CD4-positive, alpha-beta T cell treated with Interleukin-4 for 4 hours (primary cell): ENCODE data around the gene SLC35G1.

ENCODE experiments used
- DNase-seq: peaks from one replicate; pipeline ENCODE4 v3.0.0-alpha.2; 2020

SLC35G1 gene, protein sequence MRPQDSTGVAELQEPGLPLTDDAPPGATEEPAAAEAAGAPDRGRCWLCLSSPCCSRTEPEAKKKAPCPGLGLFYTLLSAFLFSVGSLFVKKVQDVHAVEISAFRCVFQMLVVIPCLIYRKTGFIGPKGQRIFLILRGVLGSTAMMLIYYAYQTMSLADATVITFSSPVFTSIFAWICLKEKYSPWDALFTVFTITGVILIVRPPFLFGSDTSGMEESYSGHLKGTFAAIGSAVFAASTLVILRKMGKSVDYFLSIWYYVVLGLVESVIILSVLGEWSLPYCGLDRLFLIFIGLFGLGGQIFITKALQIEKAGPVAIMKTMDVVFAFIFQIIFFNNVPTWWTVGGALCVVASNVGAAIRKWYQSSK

DNA sequence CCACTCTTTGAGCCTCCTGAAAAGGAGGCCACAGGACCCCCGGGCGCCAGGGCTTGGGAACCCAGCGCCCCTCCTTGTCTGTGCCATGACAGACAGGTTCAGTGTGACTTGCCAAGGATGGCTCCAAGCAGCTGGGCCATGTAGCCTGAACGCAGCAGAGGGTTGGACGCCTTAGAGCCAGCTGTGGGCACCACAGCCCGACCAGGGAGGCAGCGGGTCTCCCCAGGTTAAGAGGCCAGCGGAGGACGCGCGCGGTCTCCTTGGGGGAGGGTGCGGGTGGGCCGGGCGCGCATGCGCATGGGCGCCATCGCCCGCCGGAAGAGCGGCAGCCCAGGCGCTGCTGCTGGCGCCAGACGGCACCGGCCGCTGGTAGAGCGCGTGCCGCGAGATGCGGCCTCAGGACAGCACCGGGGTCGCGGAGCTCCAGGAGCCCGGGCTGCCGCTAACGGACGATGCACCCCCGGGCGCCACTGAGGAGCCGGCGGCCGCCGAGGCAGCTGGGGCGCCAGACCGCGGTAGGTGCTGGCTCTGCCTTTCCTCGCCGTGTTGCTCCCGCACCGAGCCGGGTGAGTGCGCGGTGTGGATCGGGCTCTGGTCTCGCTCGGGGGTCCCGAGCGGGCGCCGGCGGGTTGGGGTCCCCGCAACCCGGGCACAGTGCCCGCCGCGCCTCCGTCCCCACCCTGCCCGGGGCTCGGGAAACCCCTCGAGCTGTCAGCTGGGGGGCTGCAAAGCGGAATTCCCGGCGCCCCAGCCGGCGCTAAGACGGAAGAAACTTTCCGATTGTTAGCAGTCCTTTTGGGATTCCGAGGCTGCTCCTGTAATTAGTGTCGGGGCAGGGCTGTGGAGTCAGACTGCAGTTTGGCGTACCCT is at the start of gene SLC35G1:
Gene SLC35G1, plus strand, starts transcription at position 333 of the 870 bp plus-strand sequence. Its CDS starts 56 bp downstream, at position 389.
- DNase-seq = peak; percentile 61

DNA sequence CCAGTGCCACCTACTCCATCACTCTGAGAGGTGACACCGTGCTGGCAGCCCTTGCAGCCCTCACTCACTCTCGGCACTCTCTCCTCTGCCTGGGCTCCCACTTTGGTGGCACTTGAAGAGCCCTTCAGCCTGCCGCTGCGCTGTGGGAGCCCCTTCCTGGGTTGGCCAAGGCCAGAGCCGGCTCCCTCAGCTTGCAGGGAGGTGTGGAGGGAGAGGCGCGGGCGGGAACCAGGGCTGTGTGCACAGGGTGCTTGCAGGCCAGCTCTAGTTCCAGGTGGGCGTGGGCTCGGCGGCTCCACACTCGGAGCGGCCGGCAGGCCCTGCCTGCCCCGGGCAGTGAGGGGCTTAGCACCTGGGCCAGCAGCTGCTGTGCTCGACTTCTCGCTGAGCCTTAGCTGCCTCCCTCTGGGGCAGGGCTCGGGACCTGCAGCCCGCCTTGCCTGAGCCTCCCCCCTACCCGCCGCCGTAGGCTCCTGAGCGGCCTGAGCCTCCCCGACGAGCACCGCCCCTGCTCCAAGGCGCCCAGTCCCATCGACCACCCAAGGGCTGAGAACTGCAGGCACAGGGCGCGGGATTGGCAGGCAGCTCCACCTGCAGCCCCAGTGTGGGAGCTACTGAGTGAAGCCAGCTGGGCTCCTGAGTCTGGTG is 48.7 kb upstream of the SLC35G1 start:
- DNase-seq = no peak

DNA sequence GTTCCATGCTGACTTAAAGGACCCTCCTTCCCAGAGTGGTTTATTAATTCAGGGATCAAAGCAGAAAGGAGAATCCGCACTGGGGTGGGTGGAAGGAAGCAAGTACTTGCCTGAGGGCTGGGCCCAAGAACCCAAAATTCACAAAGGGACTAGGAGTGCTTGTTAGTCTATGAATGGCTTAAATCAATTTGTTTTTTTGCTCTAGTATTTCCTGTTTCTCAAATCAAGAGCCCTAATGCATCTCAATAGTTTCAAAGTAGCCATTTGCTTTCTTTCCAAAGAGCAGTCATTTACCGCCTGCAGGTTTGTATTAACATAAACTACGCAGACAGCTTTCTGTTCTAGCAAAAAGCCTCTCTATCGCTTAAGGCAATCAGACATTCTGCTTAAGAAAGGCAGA is 44.2 kb upstream of the SLC35G1 start:
- DNase-seq = no peak

DNA sequence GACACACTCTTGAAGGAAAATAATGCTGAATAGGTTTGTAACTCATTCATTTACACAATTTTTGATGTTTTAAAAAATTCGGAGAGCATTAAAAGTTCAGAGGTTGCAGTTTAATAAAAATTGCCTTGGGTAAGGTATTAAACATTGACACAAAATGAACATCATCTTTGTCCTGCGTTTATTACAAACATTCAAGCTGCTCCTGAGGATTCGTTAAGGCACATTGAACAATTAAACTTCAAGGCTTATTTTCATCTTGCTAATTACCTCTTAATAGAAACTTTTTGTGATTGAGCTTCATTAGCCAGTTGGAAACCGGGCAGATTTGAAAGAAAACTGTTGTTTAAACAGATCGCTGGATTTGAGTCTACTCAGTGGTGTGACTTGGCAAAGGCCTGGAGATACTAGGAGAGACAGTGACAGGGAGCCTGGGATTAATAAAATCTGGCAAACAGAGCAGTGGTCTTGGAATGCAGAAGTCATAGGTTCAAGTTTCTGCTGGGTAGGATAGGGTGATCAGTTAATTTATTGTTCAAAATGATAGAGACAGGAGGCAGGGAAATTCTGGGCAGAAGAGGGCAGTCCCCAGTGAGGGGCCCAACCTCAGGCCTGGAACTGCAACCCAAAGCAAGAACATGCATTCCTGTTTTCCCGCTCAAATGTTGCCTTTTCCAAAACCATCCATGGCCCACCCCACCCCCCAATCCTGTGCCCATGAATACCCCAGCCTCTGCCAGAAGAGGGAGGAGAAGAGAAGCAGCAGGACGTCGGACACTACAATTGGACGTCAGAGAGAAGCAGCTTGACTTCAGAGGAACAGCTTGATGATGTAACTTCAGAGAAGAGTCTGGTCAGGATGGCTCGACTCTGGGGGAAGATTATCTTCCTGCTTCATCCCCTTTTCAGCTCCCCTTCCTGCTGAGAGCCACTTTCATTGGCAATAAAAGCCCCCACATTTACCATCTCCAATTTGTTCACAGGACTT is 43.5 kb upstream of the SLC35G1 start:
- no peak for DNase-seq

DNA sequence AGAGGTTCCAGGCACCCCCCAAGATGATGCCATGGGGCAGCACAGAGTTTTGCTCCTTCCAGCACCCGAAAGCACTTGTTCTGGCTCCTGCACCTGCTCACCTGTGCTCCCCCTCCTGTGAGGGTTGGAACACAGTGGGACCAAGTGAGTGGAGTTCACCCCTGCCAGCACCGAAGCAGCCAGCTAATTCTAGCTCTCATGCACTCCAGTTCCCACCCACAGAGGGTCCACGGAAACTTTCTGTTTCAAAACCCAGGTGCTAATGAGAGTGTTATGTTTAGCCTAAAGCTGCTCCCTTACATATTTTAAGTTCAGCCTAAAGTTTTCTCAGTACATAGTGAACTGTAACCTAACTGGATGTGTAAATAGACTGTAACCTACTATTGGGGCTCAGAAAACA is 42.6 kb upstream of the SLC35G1 start:
- DNase-seq = no peak

DNA sequence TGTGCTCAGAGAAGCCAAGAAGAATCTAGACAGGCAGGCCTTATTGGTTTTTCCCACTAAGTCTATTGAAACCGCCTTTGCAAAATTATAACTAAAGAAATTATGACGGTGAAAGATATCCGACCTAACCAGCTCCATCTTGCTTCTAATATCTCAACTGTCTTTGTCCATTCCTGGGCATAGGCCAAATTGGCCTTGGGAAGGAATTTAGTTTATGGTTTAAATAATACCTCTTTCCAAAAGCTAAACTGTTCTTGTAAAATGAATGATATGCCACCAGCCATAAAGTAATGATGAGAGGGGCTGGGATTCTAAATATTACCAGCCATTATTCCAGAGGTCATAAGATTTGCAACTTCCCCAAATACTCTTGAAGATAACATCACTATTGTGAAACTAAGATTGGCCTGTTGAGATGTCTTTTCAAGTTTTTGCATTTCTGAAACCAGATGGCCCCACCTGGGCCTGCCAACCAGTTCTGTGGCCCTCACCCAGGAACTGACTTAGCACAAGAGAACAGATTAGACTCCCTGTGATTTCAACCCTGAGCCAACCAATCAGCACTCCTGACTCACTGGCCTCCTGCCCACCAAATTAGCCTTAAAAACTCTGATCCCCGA is 41.2 kb upstream of the SLC35G1 start:
- DNase-seq = no peak

DNA sequence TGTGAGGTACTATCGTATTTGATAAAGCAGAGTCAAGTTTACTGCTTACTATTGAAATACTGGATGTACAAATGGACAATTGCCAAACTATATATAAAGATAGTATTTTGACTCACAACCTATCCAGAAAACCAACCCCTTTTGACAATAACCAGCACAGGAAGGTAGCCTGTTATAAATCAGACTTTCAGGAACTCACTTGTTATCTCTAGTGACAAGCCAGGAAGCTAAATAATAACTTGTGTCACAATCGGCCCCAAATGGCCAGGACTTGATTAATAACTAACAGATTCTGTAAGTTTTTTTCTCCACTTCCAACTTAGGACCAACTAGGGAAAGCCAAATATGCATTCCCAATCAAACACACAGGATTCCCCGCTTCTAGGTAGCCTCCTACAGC is 38.8 kb upstream of the SLC35G1 start:
- DNase-seq = no peak

DNA sequence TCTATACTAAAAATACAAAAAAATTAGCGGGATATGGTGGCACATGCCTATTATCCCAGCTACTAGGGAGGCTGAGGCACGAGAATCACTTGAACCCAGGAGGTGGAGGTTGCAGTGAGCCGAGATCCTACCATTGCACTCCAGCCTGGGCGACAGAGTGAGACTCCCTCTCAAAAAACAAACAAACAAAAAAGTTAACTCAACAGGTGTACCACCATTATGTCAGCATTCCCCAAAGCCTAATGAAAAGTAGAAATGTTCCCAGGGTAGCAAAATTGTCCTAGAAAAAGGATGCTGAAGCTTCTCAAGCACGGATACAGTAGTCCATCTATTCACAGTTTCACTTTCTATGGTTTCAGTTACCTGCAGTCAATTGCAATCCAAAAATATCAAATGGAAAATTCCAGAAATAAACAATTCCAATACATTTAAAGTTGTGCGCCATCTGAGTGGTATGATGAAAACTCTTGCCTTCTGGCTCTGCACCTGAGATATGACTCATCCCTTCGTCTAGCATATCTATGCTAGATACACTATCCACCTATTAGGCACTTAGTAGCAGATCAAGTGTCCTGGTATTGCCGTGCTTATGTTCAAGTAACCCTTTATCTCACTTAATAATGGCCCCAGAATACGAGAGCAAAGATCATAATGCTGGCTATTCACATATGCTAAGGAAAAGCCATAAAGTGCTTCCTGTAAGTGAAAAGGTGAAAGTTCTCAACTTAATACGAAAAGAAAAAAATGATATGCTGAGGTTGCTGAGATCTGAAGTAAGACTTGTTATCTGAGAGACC is 37.2 kb upstream of the SLC35G1 start:
- no peak for DNase-seq

DNA sequence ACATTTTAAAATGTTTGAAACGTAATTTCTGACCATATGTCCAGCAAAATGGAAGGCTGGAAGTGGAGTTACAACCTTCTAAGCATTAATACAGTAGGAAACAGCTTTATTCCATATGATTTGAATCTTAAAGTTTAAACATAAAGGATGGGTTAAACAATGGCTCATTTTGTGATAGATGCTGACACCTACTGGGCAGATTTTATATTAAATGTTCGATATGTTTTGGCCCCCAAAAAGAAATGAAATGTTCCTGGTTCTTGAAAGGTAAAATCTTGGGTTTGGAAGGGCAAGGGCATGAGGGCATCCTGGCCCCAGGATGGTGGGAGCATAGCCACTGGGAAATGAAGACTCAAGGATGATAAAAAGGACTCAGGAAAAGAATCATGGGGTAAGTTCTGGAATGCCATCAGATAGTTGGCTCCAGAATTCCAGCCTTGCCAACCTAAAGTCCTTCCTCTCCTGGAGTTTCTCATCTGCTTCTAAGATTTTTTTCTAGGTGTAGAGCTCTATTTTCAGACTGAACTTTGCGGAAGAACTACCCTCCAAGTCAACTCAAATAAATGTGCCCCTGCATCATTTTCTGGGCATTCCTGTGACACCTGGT is 34.6 kb upstream of the SLC35G1 start:
- DNase-seq = peak; percentile 2

DNA sequence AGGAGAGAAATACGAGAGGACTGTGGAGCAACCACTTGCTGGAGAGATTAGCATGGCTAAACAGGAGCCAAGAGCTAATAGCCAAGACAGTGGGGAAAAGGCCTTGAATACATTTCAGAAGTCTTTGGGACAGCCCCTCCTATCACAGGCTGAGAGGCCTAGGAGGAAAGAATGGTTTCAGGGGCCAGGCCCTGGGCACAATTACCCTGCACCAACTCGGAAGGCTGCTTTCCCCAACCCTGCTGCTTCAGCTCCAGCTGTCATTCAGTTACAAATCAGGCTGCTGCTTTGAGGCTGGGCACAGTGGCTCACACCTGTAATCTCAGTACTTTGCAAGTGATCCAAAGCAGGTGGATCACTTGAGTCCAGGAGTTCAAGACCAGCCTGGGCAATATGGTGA is 32.0 kb upstream of the SLC35G1 start:
- DNase-seq = no peak

DNA sequence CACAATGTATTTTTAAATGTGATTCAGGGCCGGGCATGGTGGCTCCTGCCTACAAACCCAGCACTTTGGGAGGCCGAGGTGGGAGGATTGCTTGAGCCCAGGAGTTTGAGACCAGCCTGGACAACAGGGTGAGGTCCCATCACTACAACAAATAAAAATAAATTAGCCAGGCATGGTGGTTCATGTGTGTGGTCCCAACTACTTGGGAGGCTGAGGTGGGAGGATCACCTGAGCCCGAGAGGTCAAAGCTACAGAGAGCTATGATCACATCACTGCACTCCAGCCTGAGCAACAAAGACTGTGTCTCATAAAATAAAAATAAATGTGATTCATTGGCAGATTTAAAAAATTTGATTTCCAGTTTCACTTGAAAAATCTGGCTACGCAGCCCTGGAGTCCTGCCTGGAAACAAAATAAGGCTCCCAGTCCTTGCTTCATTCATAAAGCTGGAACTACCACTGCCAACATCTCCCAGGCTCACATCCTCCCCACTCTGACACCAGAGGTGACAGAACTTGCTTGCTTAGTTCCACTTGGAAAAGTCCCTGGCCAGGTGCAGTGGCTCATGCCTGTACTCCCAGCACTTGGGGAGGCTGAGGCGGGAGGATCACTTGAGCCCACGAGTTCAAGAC is 27.9 kb upstream of the SLC35G1 start:
- DNase-seq = no peak

DNA sequence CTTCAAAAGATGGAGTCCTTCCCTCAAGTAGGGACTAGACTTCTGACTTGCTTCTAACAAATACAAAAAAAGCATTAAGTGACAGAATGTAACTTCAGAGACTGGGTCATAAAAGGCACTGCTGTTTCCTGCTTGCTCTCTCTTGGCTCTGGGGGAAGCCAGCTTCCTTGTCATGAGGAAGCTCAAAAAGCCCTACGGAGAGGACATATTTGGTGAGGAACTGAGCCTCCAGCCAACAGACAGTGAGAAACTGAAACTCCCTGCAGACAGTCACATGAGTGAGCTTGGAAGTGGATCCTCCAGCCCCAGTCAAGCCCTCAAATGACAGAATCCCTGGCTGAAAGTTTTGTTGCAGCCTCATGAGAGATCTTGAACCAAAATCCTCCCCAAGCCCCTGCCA is 26.3 kb upstream of the SLC35G1 start:
- DNase-seq = no peak

DNA sequence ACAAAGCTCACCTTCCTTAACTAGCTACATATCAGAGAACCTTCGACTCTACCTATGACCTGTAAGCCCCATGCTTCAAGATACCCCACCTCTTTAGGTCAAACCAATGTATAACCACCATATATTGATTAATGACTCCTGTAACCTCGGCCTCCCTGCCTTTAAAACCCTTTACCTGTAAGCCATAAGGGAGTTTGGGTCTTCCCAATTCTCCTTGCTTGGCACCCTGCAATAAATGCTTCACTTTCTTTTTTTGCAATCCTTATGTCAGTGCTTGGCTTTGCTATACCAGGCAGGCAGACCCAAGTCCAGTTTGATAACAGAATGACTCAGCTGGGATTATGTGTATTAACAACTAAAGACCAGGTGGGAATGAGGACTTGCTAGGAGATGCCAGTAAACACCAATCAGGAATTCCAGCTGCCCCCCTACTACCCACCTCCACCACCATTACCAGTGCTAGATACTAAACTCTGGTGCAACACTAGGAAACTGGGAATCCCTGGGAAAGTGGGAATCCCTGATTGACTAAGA is 22.0 kb upstream of the SLC35G1 start:
- DNase-seq = no peak

DNA sequence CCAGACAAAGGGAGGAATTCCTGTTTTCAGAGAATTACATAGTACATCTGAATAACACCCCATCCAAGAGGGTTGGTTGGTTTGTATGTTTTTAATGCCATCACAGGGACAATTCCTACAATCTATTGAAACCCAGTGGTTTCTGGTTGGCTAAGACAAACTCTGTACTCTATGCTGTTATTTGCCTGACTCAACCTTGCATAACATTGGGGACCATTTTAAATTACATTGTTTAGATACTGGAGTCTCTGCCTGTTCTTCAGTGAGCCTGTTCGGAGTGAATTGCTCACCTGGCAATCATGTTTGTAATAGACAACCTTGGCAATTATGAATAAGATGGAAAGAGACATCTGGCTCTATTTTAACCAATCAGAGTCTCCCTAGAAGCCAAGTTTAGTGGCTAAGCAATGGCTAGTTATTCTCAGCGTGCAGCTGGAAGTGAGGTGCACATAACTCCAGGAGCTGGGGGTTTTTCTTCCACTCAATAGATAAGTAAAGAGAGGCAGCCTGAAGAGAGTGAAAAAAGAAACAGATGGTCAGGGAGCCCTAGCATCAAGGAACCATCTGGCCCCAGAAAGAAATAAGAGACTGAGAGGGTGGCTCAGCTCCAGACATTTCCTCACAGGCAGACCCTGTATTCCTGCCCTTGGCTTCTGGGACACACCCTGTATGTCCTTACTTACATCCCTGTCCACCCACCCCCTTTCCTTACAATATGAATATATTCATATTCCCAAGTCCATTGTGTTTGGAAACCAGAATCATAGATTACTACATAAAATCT is 21.2 kb upstream of the SLC35G1 start:
- DNase-seq = no peak

DNA sequence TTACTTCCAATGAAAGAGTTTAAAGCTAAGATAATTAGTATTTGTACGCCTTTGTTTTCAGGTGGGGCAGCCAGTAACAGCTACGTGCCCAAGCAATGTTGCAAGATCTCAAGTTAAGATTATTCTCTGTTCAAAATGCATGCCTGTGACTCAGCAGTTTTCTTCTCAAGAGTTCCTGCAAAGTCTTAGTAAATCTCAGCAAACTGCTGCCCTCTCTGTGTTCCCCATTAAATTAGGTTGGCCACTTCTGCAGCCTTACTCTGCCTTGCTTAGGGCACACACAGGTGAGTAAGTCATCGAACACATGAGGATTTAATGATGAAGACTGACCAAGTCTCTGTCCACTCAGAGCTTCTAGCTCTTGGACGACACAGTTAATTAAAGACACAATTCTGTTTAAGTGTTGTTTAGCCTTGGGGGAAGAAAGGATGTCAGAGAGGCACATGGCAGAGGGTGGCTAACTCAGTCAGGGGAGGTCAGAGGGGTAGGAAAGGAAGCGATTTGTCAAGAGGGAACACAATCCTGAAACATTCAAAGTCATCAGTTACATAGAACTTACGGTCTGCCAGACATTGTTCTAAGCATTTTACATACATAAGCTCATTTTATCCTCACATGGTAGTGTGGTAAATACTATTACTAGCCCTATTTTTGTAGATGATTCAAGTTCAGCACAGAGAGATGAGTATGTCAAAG is 20.2 kb upstream of the SLC35G1 start:
- DNase-seq = no peak

DNA sequence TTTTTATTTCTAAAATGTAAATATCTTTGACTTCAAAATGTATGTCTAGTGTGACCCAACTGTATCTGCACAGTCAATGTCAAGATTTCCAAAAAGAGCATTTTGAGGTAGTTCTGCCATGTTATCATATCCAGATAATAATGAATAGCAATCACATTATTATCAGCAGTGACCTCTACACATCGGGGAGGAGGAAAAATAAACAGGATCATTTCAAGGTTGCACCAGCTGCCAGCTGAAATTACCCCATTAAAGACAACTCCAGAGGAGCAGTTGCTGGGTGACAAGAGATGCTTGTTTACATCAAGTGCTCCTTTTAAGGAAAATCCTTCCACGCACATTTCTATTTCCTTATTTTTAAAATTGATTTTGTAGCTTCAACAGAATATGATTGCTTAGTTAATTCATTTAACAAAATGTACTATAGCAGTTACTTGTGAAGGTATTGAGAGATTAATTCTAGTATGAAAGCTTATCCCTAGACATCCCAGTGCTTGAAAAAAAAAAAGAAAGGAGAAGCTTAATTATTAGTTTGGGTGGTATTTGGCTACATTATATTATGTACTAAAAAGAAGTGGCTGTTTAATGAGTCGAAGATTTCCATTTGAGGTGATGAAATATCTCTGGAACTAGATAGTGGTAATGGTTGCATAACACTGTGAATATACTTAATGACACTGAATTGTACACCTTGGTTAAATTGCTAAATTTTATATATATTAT is 19.3 kb upstream of the SLC35G1 start:
- DNase-seq = no peak

DNA sequence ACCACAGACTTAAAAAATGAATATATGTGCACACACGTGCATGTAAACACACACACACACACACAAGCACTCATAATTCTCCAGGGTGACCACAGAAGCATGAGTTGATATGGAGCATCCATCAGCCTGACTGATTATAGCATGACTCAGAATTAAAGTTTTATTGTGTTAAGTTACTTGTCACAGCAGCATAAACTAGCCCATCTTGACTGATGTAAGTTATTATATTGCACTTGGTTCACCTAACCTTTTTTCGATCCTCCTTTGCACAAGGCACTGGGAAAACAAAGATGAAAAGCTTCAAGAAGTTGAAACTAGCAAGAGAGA is 18.8 kb upstream of the SLC35G1 start:
- DNase-seq = no peak

DNA sequence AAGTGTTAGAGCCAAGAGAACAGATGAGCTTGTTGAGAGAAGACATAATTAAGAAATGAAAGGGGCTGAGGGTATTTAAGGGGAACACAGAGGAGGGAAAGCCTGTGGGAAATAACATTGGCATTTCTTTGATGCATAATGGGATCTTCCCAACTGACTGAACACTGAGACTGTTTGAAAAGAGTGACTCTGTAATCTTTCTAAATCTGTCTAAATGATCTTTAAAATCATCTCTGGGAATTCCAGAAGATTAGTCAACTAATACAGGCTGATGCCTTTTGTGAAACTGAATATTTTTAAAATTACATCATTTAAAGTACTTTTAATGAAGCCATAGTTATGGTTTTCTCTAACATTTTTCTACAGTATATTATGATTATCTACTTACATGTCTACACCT is 17.4 kb upstream of the SLC35G1 start:
- no peak for DNase-seq
